ENCODE results near the gene DUOXA2. TPM values are rescaled to one million over a fixed set of nuclear protein-coding genes. Genes with fewer than 3 reads are reported as not detected.

The DUOXA2 gene
- total RNA-seq, 1 donor from 2014 or later = not detected

Other genes starting within 250 kb of the DUOXA2 start
- gene TERB2, start 157.6 kb upstream of the DUOXA2 start, total RNA-seq = not detected
- gene SORD, start 91.1 kb upstream of the DUOXA2 start, total RNA-seq = 11.2 TPM
- gene DUOX2, start 154 bp upstream of the DUOXA2 start, total RNA-seq = 0.08 TPM
- gene DUOXA1, start 15.6 kb downstream of the DUOXA2 start, total RNA-seq = 0.68 TPM
- gene DUOX1, start 15.7 kb downstream of the DUOXA2 start, total RNA-seq = 1.0 TPM
- gene SHF, start 73.6 kb downstream of the DUOXA2 start, total RNA-seq = 3.9 TPM
- gene SLC28A2, start 137.9 kb downstream of the DUOXA2 start, total RNA-seq = not detected